ENCODE data around the gene PKMYT1. TPM values are rescaled to one million over a fixed set of nuclear protein-coding genes. Genes with fewer than 3 reads are reported as not detected.

PKMYT1 gene
- total and polyA plus RNA-seq, 2 experiments from 2014 or later: 28.1 to 30.6 TPM

- Histone ChIP-seq H3K27me3 (no peaks in the 10 kb centered on the region), H3K4me3 (peak overlapping the region; percentile 74), H3K4me1 (ENCODE audit: low read depth) (peaks cover 24% of the 10 kb centered on the region), H3K9me3 (ENCODE audit: low read depth) (no peaks in the 10 kb centered on the region), H3K27ac (peak overlapping the region; percentile 97), H3K36me3 (peaks cover 13% of the 10 kb centered on the region)
- TF ChIP-seq CTCF (IDR thresholded peaks at IDR 0.05; ENCODE audit: low read depth, low read length): no peak
- peak in 1 of 2 donors; percentile 68 for DNase-seq (ENCODE audit: low read depth in 1 of 2, low spot score in 1 of 2)
Measured at GRCh38 chr16:3022684-3023414, 42.6 kb upstream of the PKMYT1 start.

- Histone ChIP-seq H3K4me3 (peak overlapping the region; percentile 74), H3K36me3 (peaks cover 13% of the 10 kb centered on the region), H3K27ac (peak overlapping the region; percentile 97), H3K9me3 (ENCODE audit: low read depth) (no peaks in the 10 kb centered on the region), H3K4me1 (ENCODE audit: low read depth) (peaks cover 22% of the 10 kb centered on the region), H3K27me3 (no peaks in the 10 kb centered on the region)
- TF ChIP-seq CTCF (IDR thresholded peaks at IDR 0.05; ENCODE audit: low read depth, low read length): no peak
- DNase-seq (ENCODE audit: low read depth in 1 of 2, low spot score in 1 of 2): peak; percentile 76 to 97
Measured at GRCh38 chr16:3022208-3022683, 42.0 kb upstream of the PKMYT1 start.

- TF ChIP-seq CTCF (IDR thresholded peaks at IDR 0.05; ENCODE audit: low read depth, low read length): peak; percentile 38
- Histone ChIP-seq H3K27me3 (no peaks in the 10 kb centered on the region), H3K4me3 (peak overlapping the region; percentile 74), H3K9me3 (ENCODE audit: low read depth) (no peaks in the 10 kb centered on the region), H3K4me1 (ENCODE audit: low read depth) (peaks cover 22% of the 10 kb centered on the region), H3K36me3 (peaks cover 7% of the 10 kb centered on the region), H3K27ac (peak overlapping the region; percentile 97)
- DNase-seq (ENCODE audit: low read depth in 1 of 2, low spot score in 1 of 2): peak; percentile 89 to 92
Measured at GRCh38 chr16:3021449-3022207, 41.4 kb upstream of the PKMYT1 start.

- peaks cover 22% of the 10 kb centered on the region for H3K4me1 ChIP-seq (ENCODE audit: low read depth)
- H3K9me3 ChIP-seq (ENCODE audit: low read depth): no peaks in the 10 kb centered on the region
- H3K4me3 ChIP-seq: peak overlapping the region; percentile 74
- DNase-seq (ENCODE audit: low read depth in 1 of 2, low spot score in 1 of 2): peak; percentile 86 to 92
- no peak for TF ChIP-seq CTCF (IDR thresholded peaks at IDR 0.05; ENCODE audit: low read depth, low read length)
- no peaks in the 10 kb centered on the region for H3K36me3 ChIP-seq
- peak overlapping the region; percentile 97 for H3K27ac ChIP-seq
- no peaks in the 10 kb centered on the region for H3K27me3 ChIP-seq
Measured at GRCh38 chr16:3020604-3021448, 40.6 kb upstream of the PKMYT1 start.

- Histone ChIP-seq H3K27me3 (no peaks in the 10 kb centered on the region), H3K36me3 (no peaks in the 10 kb centered on the region), H3K9me3 (ENCODE audit: low read depth) (no peaks in the 10 kb centered on the region), H3K27ac (peak within 1 kb of the TSS; percentile 97), H3K4me3 (peak within 1 kb of the TSS; percentile 74), H3K4me1 (ENCODE audit: low read depth) (peaks cover 22% of the 10 kb centered on the region)
- no peak for TF ChIP-seq CTCF (IDR thresholded peaks at IDR 0.05; ENCODE audit: low read depth, low read length)
- DNase-seq (ENCODE audit: low read depth in 1 of 2, low spot score in 1 of 2): peak; percentile 80 to 92
Measured at GRCh38 chr16:3020247-3020603, 40.0 kb upstream of the PKMYT1 start, which contains the start of gene TNFRSF12A. TNFRSF12A (plus strand) TSS chr16:3020368; CDS start chr16:3020398, 30 bp downstream.
